OCI-LY3 (cell line): Measurements from ENCODE around the gene MFSD6.

ENCODE experiments used
- H2AFZ ChIP-seq: fragments of 200-600, 300-600 bp; shearing (Covaris generic); 2 replicates; pipeline ENCODE4 v1.6.0; 2014; ENCODE audit warnings: antibody characterized with exemption, low read depth, low read length
- H3K27ac ChIP-seq: fragments of 200-600, 300-600 bp; sonication (generic); 2 replicates; pipeline ENCODE4 v1.5.1; 2014; ENCODE audit warnings: mild to moderate bottlenecking, low read length, moderate library complexity, mixed read lengths
- H3K27me3 ChIP-seq: fragments of 200-600, 300-600 bp; sonication (generic); 2 replicates; pipeline ENCODE4 v1.6.1; 2014; ENCODE audit warnings: low read depth, low read length, mixed read lengths
- H3K36me3 ChIP-seq: fragments of 200-600, 300-600 bp; sonication (generic); replicated peaks from 2 replicates; pipeline ENCODE3; 2014; ENCODE audit warnings: low read depth, low read length, mixed read lengths
- H3K4me1 ChIP-seq: fragments of 300-600, 200-600 bp; sonication (generic); 2 replicates; pipeline ENCODE4 v1.6.1; 2014; ENCODE audit warnings: low read length, mixed read lengths
- H3K4me2 ChIP-seq: fragments of 200-600, 300-600 bp; sonication (generic); 2 replicates; pipeline ENCODE4 v1.6.1; 2014; ENCODE audit warnings: low read length, mixed read lengths
- H3K4me3 ChIP-seq: fragments of 300-600, 200-600 bp; sonication (generic); 2 replicates; pipeline ENCODE4 v1.5.1; 2014; ENCODE audit warnings: antibody characterized with exemption, mild to moderate bottlenecking, low read length, moderate library complexity
- H3K79me2 ChIP-seq: fragments of 300-600, 200-600 bp; shearing (Covaris generic); 2 replicates; pipeline ENCODE4 v1.6.1; 2014; ENCODE audit warnings: mild to moderate bottlenecking, low read length, mixed read lengths
- H3K9ac ChIP-seq: fragments of 300-600, 200-600 bp; shearing (Covaris generic); 2 replicates; pipeline ENCODE4 v1.6.0; 2014; ENCODE audit warnings: mild to moderate bottlenecking, low read length, moderate library complexity
- H3K9me3 ChIP-seq: fragments of 200-600, 300-600 bp; shearing (Covaris generic); 2 replicates; pipeline ENCODE4 v1.6.1; 2014; ENCODE audit warnings: low read length, mixed read lengths; ENCODE audit not compliant: insufficient read depth
- H4K20me1 ChIP-seq: fragments of 200-600, 300-600 bp; sonication (generic); 2 replicates; pipeline ENCODE4 v1.6.1; 2016; ENCODE audit warnings: low read length, mixed read lengths; ENCODE audit not compliant: insufficient read depth
- CTCF ChIP-seq: fragments of 200-600, 300-600 bp; sonication (generic); IDR thresholded peaks from 2 replicates; pipeline ENCODE4 v1.5.1; 2014; ENCODE audit warnings: antibody characterized with exemption, low read length, low read depth
- EZH2phosphoT487 ChIP-seq: fragments of 200-600 bp; shearing (Covaris generic); IDR thresholded peaks from 2 replicates; pipeline ENCODE4 v1.6.1; 2018; ENCODE audit warnings: antibody characterized with exemption, mixed run types, low read depth

Gene MFSD6

DNA sequence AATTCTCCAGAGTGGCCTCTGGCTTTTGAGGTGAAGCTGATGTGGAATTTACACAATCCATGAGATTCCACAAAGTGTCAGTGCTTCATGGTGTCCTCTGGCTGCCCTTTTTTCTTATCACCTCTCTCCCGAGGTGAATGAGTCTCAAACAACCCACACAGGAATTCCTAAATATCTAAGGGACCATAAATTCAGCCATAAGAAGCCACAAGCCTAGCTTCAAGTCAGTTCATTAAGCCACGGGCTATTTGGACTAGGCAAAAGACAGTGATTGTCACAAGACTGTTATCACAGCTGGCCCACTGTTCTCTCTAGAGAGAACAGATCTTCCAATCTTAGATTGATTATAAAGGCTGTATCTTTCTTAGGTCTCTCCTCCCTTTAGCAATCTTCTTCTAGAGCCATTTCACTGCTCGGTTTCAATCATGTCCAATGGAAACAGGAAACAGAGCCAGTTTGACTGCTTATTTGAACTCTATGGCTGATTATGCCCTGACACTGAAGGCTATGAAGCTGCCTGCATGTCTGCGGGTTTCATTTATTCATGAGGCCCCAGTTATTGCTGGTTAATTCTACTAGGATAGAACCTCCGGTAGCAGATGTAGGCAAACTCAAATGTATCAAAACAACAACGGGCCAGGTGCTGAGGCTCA is 122.2 kb downstream of the MFSD6 start:
- H3K9ac ChIP-seq = no peak overlapping the region

DNA sequence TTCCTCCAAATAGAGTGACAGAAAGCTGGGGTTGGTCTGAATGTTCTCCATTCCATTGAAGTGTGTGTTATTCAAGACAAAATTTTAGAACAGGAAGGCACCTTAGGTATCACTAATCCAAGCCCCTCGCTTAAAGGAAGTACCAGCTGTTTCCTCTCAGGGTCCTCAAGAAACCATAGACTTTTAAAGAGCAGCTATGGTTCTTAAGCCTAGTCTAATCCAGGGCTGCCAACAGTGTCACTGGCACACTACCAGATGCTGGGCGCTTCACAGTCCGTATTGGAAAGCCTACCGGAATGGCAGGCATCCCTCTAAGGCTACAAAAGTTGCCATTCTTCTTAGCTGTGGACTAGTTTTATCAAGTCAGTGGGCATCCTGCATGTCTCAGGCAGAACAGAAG is 124.4 kb downstream of the MFSD6 start:
- TF ChIP-seq CTCF = no peak
- TF ChIP-seq EZH2phosphoT487 = no peak
- H3K4me1 ChIP-seq = peaks cover 36% of the 10 kb centered on the region
- no peaks in the 10 kb centered on the region for H3K27me3 ChIP-seq
- peaks cover 16% of the 10 kb centered on the region; the same call in 1 of the 2 replicates for H3K9me3 ChIP-seq
- 0 out of 2 replicates have a peak overlapping the region, but pooled peaks have one; percentile 91 for H3K4me3 ChIP-seq
- H3K4me2 ChIP-seq = peak overlapping the region; percentile 82
- peaks cover 16% of the 10 kb centered on the region for H3K36me3 ChIP-seq
- no peak overlapping the region for H3K9ac ChIP-seq
- H3K79me2 ChIP-seq = peaks cover 38% of the 10 kb centered on the region
- no peak overlapping the region for H2AFZ ChIP-seq
- H3K27ac ChIP-seq = no peak overlapping the region
- H4K20me1 ChIP-seq = no peaks in the 10 kb centered on the region

More for the DNA sequence above, 122.2 kb downstream of the MFSD6 start:
- peaks cover 47% of the 10 kb centered on the region for H3K4me1 ChIP-seq
- no peaks in the 10 kb centered on the region for H4K20me1 ChIP-seq
- H3K36me3 ChIP-seq = no peaks in the 10 kb centered on the region
- H3K4me3 ChIP-seq = no peak overlapping the region
- H3K9me3 ChIP-seq = no peaks in the 10 kb centered on the region
- no peak overlapping the region for H3K4me2 ChIP-seq
- no peak overlapping the region for H2AFZ ChIP-seq
- TF ChIP-seq EZH2phosphoT487 (no peak), CTCF (no peak)
- H3K79me2 ChIP-seq = peaks cover 27% of the 10 kb centered on the region
- H3K27me3 ChIP-seq = no peaks in the 10 kb centered on the region
- H3K27ac ChIP-seq = no peak overlapping the region

GRCh38 chr2:190533175-190533967 is 125.2 kb downstream of the MFSD6 start:
- Histone ChIP-seq H3K27ac (peak overlapping the region; percentile 81), H3K4me3 (peak overlapping the region; percentile 91), H3K79me2 (peaks cover 38% of the 10 kb centered on the region), H3K4me1 (peaks cover 28% of the 10 kb centered on the region), H3K9ac (peak overlapping the region; percentile 89), H3K27me3 (no peaks in the 10 kb centered on the region), H4K20me1 (no peaks in the 10 kb centered on the region), H3K9me3 (peaks cover 24% of the 10 kb centered on the region; the same call in 1 of the 2 replicates), H3K36me3 (peaks cover 23% of the 10 kb centered on the region), H2AFZ (peak overlapping the region; percentile 60), H3K4me2 (peak overlapping the region; percentile 82)
- TF ChIP-seq CTCF = no peak
- TF ChIP-seq EZH2phosphoT487 = no peak

GRCh38 chr2:190533968-190534309 is 125.8 kb downstream of the MFSD6 start:
- Histone ChIP-seq H3K9me3 (peaks cover 29% of the 10 kb centered on the region; the same call in 1 of the 2 replicates), H3K4me3 (peak overlapping the region; percentile 91), H3K27ac (peak overlapping the region; percentile 81), H3K4me1 (peaks cover 24% of the 10 kb centered on the region), H3K36me3 (peaks cover 24% of the 10 kb centered on the region), H3K27me3 (no peaks in the 10 kb centered on the region), H3K9ac (peak overlapping the region; percentile 89), H3K79me2 (peaks cover 38% of the 10 kb centered on the region), H2AFZ (peak overlapping the region; percentile 60), H3K4me2 (peak overlapping the region; percentile 82), H4K20me1 (no peaks in the 10 kb centered on the region)
- no peak for TF ChIP-seq EZH2phosphoT487
- TF ChIP-seq CTCF = no peak
